Measurements from ENCODE around the gene NFU1.

GRCh38 chr2:69387770-69388481 is 49.3 kb downstream of the NFU1 start:
- TF ChIP-seq, protein P1, sequence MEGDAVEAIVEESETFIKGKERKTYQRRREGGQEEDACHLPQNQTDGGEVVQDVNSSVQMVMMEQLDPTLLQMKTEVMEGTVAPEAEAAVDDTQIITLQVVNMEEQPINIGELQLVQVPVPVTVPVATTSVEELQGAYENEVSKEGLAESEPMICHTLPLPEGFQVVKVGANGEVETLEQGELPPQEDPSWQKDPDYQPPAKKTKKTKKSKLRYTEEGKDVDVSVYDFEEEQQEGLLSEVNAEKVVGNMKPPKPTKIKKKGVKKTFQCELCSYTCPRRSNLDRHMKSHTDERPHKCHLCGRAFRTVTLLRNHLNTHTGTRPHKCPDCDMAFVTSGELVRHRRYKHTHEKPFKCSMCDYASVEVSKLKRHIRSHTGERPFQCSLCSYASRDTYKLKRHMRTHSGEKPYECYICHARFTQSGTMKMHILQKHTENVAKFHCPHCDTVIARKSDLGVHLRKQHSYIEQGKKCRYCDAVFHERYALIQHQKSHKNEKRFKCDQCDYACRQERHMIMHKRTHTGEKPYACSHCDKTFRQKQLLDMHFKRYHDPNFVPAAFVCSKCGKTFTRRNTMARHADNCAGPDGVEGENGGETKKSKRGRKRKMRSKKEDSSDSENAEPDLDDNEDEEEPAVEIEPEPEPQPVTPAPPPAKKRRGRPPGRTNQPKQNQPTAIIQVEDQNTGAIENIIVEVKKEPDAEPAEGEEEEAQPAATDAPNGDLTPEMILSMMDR (IDR thresholded peaks at IDR 0.05 in 2 of 3, conservative IDR thresholded peaks at IDR 0.05 in 1 of 3; ENCODE audit: borderline replicate concordance in 1 of 3, insufficient read depth in 1 of 3, low read depth in 2 of 3, low read length in 2 of 3): no peak
- TF ChIP-seq POLR2A (IDR thresholded peaks at IDR 0.05; ENCODE audit: borderline replicate concordance, extremely low read depth, insufficient read depth, insufficient read length): no peak
- TF ChIP-seq EZH2 (IDR thresholded peaks at IDR 0.05): no peak
- TF ChIP-seq POLR2AphosphoS5 (IDR thresholded peaks at IDR 0.05; ENCODE audit: low read depth, low read length): no peak
- no peak for TF ChIP-seq ZFX (IDR thresholded peaks at IDR 0.05)
- TF ChIP-seq, protein P2, sequence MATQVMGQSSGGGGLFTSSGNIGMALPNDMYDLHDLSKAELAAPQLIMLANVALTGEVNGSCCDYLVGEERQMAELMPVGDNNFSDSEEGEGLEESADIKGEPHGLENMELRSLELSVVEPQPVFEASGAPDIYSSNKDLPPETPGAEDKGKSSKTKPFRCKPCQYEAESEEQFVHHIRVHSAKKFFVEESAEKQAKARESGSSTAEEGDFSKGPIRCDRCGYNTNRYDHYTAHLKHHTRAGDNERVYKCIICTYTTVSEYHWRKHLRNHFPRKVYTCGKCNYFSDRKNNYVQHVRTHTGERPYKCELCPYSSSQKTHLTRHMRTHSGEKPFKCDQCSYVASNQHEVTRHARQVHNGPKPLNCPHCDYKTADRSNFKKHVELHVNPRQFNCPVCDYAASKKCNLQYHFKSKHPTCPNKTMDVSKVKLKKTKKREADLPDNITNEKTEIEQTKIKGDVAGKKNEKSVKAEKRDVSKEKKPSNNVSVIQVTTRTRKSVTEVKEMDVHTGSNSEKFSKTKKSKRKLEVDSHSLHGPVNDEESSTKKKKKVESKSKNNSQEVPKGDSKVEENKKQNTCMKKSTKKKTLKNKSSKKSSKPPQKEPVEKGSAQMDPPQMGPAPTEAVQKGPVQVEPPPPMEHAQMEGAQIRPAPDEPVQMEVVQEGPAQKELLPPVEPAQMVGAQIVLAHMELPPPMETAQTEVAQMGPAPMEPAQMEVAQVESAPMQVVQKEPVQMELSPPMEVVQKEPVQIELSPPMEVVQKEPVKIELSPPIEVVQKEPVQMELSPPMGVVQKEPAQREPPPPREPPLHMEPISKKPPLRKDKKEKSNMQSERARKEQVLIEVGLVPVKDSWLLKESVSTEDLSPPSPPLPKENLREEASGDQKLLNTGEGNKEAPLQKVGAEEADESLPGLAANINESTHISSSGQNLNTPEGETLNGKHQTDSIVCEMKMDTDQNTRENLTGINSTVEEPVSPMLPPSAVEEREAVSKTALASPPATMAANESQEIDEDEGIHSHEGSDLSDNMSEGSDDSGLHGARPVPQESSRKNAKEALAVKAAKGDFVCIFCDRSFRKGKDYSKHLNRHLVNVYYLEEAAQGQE (IDR thresholded peaks at IDR 0.05; ENCODE audit: low read depth): no peak
- TF ChIP-seq ZBTB33 (IDR thresholded peaks at IDR 0.05; ENCODE audit: extremely low read depth, insufficient replicate concordance, low read length): no peak
- no peak for TF ChIP-seq YY1 (IDR thresholded peaks at IDR 0.05; ENCODE audit: extremely low read depth, insufficient replicate concordance, low read depth, low read length)
- no peak for TF ChIP-seq JUND (IDR thresholded peaks at IDR 0.05)
- TF ChIP-seq MAX (IDR thresholded peaks at IDR 0.05): no peak
- TF ChIP-seq TCF7L2 (IDR thresholded peaks at IDR 0.05; ENCODE audit: borderline replicate concordance, extremely low read depth, insufficient read depth, insufficient read length): no peak
